Amygdala (tissue), 56 donors: ENCODE measurements around the gene WWP2.
A peak's percentile ranks its signal among the peaks of the same experiment; 100 is the strongest.

ENCODE experiments used
- DNase-seq, 56 donors: peaks; one replicate each; lab custom pipeline; 2025; lab: John Stamatoyannopoulos, UW

The WWP2 gene

DNA sequence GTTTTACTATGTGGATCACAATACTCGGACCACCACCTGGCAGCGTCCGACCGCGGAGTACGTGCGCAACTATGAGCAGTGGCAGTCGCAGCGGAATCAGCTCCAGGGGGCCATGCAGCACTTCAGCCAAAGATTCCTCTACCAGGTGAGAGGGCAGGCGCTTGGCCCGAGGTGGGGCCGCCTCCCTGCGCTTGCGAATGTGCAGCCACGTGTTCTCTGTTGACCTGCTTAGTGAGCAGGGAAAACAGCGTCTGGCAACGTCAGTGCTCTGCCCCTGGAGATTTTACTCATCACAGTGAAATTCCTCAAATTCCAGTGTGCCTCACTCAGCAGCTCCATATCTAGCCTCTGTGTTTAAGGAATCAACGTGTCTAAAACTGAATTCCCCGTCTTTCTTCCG, 155.6 kb downstream of the WWP2 start:
- DNase-seq, result no peak

DNA sequence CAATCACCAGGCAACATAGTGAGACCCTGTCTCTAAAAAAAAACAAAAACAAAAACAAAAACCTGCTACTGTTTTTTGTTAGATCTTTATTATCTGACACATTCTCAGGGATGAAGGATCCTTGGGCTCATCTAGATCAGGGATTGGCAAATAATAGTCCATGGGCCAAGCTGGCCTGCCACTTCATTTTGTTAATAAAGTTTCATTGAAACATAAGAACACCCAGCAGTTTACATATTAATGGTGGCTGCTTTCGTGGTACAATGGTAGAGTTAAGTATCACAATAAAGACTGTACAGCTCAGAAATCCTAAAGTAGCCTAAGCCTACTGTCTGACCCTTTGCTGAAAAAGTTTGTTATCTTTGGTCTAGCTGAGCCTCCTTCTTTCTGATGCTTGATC, 156.1 kb downstream of the WWP2 start:
- DNase-seq, result no peak

GRCh38 chr16:69921127-69921526, 159.0 kb downstream of the WWP2 start:
- DNase-seq, result peak in 3 of 56 donors; percentile 7 to 36 (median 12)

GRCh38 chr16:69922200-69922599, 160.1 kb downstream of the WWP2 start:
- no peak for DNase-seq

DNA sequence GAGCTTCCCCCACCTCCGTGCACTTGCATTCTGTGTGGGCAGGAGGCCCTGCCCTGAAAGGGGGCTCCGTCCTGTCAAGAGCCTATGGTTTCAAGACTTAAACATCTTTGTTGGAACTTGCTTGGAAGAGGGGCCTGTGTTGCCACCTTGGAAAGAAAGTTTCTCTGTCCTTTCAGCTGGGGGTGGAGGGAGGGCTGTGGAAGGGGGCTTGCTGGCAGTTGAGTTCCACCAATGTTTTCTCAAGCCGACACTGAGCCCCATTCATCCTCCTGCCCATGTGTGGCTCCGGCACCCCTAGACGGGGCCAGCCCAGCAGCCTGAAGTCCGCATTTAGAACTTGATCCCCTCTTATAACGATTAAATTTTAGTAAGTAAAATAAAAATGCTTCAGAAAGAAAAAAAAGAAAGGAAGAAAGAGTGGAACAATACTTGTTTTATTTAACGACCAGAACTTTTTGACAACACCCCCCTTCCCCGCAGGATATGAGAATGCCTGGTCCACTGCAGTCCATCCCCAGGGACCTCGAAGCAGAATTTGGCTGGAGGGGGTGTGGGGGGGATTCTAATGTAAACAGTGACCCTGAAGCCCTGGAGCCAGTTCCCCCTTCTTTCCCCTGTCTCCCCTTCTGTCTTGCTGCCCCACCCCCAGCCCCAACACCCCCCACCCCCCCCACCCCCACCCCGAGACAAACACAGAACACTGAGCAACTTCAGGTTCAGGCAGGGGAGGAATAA, 162.1 kb downstream of the WWP2 start:
- DNase-seq, result no peak

- DNase-seq, result no peak
These were observed 162.7 kb downstream of the WWP2 start for GRCh38 chr16:69924777-69925191.

- no peak for DNase-seq
These were observed 163.2 kb downstream of the WWP2 start for GRCh38 chr16:69925311-69925710.

GRCh38 chr16:69926241-69926640, 164.1 kb downstream of the WWP2 start:
- DNase-seq, result peak in 4 of 56 donors; percentile 8 to 18 (median 12)

DNA sequence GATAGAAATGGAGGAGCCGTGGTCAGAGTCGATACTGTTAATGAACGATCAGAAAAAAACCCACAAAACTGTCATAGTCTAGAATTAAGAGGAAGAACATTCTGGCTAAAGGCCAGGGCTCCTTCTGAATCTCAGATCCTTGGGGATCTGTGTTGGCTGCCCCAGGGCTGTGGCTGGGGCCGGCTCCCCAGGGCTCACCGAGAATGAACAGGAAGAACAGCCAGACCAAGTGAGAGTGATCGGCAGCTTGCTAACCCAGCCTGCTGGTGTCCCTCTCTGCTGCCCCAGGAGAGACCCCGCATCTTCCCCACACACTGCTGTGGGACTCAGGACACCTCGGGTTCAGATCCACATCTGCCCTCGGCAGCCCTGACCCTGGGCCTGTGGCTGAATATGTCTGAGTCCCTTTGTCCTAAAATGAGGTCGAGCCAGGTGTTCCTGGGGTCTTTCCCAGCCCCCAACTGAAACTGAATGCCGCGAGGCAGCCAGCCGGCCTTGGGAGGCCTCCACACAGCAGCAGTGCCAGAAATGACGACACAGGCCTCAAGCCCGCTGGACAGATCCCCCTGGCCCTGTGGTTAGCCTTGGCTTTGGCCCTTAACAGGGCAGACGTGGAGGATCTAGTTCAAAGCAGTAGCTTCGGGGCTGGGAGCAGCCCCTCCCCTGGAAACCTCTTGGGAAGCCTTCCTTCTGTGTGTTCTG, 165.1 kb downstream of the WWP2 start:
- DNase-seq, result peak in 29 of 56 donors; percentile 3 to 75 (median 32)

DNA sequence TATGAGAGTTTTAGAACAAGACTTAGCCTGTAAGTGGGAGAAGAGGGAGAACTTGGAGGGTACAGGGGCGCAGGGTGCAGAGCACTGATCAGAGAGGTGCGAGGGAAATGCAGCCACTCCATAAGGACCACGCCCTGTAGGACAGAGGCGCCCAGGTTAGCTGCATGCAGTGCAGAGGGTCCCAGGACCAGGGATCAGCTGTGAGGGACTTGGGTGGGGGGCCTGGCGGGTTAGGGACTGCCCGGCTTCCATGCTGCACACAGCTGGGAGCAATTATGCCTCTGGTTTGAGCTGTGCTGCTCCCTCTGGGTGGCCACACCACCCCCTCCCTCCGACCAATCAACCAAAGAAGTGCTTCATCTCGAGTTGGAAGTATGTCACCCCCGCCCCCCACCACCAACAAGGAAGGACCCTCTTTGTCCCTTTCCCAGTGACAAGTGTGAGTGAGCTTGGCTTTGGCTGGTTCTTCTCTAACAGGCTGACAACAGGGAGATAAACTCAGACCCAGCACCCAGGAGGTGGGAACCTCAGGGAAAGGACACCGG, 166.8 kb downstream of the WWP2 start:
- DNase-seq, result no peak

GRCh38 chr16:69929480-69929879, 167.3 kb downstream of the WWP2 start:
- no peak for DNase-seq

- peak in 22 of 56 donors; percentile 10 to 55 (median 26) for DNase-seq
These were observed 168.1 kb downstream of the WWP2 start for GRCh38 chr16:69930117-69930776.

DNA sequence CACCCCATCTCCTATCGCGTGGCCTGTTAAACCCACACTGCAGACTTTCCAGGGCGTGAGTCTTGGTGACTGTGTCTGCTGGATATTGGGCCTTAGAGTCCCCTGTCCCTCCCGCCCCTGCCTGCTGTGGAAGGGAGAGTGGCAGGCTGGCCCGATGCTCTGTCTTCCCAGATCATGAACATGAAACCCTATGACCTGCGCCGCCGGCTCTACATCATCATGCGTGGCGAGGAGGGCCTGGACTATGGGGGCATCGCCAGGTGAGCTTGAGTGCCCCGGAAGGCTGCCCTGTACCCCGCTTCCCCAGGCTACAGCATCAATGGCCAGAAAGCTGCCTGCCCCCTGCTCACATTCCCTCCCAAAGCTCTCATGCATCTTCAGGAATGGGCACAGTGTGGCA, 169.5 kb downstream of the WWP2 start:
- no peak for DNase-seq

DNA sequence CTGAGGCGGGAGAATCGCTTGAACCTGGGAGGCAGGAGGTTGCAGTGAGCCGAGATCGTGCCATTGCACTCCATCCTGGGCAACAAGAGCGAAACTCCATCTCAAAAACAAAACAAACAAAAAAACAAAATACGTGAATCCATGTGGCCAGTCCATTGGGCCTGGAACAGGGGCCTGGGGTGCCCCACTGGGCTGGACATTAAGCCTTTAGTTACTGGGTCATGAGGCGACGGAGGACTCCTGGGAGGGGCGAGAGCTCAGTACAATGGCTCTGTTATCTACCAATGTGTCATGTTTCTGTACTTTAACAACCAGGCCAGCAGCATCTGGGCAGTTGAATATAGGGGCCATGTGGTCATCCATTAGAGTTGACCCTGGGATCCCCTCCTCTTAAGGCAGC, 170.1 kb downstream of the WWP2 start:
- DNase-seq, result peak in 31 of 56 donors; percentile 8 to 78 (median 43)

GRCh38 chr16:69932691-69933392, 170.7 kb downstream of the WWP2 start:
- DNase-seq, result peak in 1 of 56 donors; percentile 43

- DNase-seq, result no peak
These were observed 171.9 kb downstream of the WWP2 start for GRCh38 chr16:69934044-69934443.

- no peak for DNase-seq
These were observed 172.6 kb downstream of the WWP2 start for GRCh38 chr16:69934751-69935150.

DNA sequence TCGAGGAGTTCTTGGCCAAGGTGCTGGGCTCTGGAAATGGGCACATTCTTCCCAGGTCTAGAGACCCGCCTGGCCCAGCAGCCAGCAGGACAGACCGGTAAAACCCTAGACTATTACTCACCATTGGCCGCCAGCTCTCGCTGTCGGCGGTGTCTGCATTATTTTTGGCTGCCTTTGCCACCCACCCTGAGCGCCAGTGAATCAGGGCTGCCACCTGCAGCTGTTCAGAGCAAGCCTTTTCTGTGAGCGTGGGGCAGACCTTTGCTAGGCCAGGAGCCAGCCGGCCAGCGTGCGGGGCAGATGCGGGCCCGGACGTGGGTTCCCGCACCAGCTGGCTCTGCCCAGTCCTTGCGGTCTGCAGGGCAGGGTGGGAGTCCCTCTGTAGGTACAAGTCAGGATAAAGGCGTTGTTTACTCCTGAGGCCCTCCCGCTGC, 173.2 kb downstream of the WWP2 start:
- DNase-seq, result peak in 5 of 56 donors; percentile 5 to 24 (median 11)

DNA sequence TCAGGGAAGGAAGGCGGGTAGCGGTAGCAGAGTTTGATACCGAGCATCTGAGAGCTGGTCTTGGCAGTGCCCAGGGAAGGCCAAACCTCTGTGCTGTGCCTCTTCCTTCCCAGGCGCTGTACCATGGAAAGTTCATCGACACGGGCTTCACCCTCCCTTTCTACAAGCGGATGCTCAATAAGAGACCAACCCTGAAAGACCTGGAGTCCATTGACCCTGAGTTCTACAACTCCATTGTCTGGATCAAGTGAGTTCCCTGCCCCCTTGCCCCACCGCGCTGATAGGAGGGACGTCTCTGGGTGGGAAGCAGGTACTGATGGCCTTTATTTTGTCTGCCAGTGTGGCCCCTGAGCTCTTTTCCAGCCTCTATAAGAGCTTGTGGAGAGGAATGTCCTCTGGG, 173.6 kb downstream of the WWP2 start:
- DNase-seq, result no peak

GRCh38 chr16:69936252-69936651, 174.1 kb downstream of the WWP2 start:
- DNase-seq, result no peak
